ENCODE results near the gene PTPRR. TPM values are rescaled to one million over a fixed set of nuclear protein-coding genes. Genes with fewer than 3 reads are reported as not detected.

PTPRR gene
- polyA plus RNA-seq, 1 of the 3 experiments (the other 2 are of a cell fraction), result 1.4 TPM

DNA sequence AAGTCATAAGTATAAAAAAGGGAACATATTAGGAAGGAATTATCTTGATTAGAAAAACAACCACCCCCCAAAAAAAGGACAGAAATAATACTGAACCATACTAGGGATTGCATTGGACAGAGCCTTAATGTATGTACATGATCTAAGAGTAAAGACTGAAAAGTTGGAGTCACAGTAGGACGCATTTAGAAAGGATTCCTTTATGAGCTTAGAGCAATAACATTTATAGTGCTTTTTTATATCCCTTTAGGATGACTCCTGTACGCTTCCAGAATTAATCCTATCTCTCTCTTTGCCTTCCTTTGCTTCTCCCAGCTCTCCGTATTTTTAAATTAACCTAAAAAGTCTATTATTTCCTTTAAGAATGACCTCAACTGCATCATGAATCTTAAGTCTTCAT lies 75.3 kb downstream of the PTPRR start:
- H3K9me2 ChIP-seq, result no peaks in the 10 kb centered on the region
- 40% methylated on average over 3 of the region's 3 CpGs for WGBS (ENCODE audit: low lambda C conversion rate)
- POLR2A ChIA-PET, result no interaction called here
- no peak overlapping the region for H2AFZ ChIP-seq (ENCODE audit: low read depth)
- no peak for TF ChIP-seq GABPA (IDR thresholded peaks at IDR 0.05; ENCODE audit: low read depth)
- no peak for TF ChIP-seq RFX5 (IDR thresholded peaks at IDR 0.05; ENCODE audit: low read length)
- H3F3A ChIP-seq (replicated peaks; ENCODE audit: insufficient read depth), result no peaks in the 10 kb centered on the region
- H3K79me2 ChIP-seq (ENCODE audit: insufficient read depth), result no peaks in the 10 kb centered on the region
- H3K4me3 ChIP-seq (ENCODE audit: low read depth in 2 of 2, low read length in 1 of 2), result no peak overlapping the region
- CTCF ChIA-PET, result no interaction called here
- H3K36me3 ChIP-seq (replicated peaks in 1 of 2; ENCODE audit: control insufficient read depth in 1 of 2, insufficient read depth in 2 of 2, low read length in 1 of 2), result no peaks in the 10 kb centered on the region
- H3K9me3 ChIP-seq, result no peaks in the 10 kb centered on the region
- no peaks in the 10 kb centered on the region for H3K27me3 ChIP-seq (ENCODE audit: insufficient read depth)
- H3K4me1 ChIP-seq (ENCODE audit: control insufficient read depth in 1 of 2, insufficient read depth in 2 of 2, low read depth in 1 of 2, low read length in 1 of 2), result peaks cover 0 to 3% of the 10 kb centered on the region in 2 experiments; a peak in 3 of 4 replicates
- no peak overlapping the region for H3K4me2 ChIP-seq
- no peak for DNase-seq
- no peaks in the 10 kb centered on the region for H4K20me1 ChIP-seq (ENCODE audit: insufficient read depth)
- no peak overlapping the region for H3K9ac ChIP-seq
- no peak overlapping the region for H3K27ac ChIP-seq (ENCODE audit: low read depth in 2 of 2, low read length in 1 of 2)

- Histone ChIP-seq H3K79me2 (ENCODE audit: insufficient read depth) (no peaks in the 10 kb centered on the region), H3K27me3 (ENCODE audit: insufficient read depth) (no peaks in the 10 kb centered on the region), H4K20me1 (ENCODE audit: insufficient read depth) (no peaks in the 10 kb centered on the region), H3K4me3 (ENCODE audit: low read depth in 2 of 2, low read length in 1 of 2) (no peak overlapping the region), H3F3A (replicated peaks; ENCODE audit: insufficient read depth) (no peaks in the 10 kb centered on the region), H3K36me3 (replicated peaks in 1 of 2; ENCODE audit: control insufficient read depth in 1 of 2, insufficient read depth in 2 of 2, low read length in 1 of 2) (no peaks in the 10 kb centered on the region), H2AFZ (ENCODE audit: low read depth) (no peak overlapping the region), H3K9ac (no peak overlapping the region), H3K4me2 (no peak overlapping the region), H3K27ac (ENCODE audit: low read depth in 2 of 2, low read length in 1 of 2) (no peak overlapping the region), H3K9me3 (no peaks in the 10 kb centered on the region), H3K9me2 (no peaks in the 10 kb centered on the region), H3K4me1 (ENCODE audit: control insufficient read depth in 1 of 2, insufficient read depth in 2 of 2, low read depth in 1 of 2, low read length in 1 of 2) (peaks cover 0 to 3% of the 10 kb centered on the region in 2 experiments; a peak in 2 of 4 replicates)
- CTCF ChIA-PET, result no interaction called here
- no peak for DNase-seq
- POLR2A ChIA-PET, result no interaction called here
- no peak for TF ChIP-seq RFX5 (IDR thresholded peaks at IDR 0.05; ENCODE audit: low read length)
- no peak for TF ChIP-seq GABPA (IDR thresholded peaks at IDR 0.05; ENCODE audit: low read depth)
- WGBS (ENCODE audit: low lambda C conversion rate), result 76% methylated on average over 3 of the region's 3 CpGs
These were observed 77.2 kb downstream of the PTPRR start for GRCh38 chr12:70843363-70843762.

DNA sequence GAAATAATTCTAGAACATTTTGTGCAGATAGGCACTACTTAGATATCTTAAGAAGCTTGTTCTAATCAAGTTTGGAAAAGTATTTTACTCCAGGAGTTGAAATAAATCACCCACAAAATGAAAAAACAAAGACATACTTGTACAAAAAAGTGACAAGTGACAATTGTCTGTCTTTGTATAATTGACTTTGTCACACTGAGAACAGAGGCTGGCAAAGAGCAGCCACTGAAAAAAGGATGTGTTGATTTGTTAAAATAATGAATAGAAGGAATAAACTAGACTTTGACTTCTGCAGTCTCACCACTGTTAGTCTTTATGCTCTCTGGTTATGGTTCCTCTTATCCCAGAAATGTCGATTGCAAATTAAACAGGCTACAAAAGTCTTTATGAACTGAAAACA lies 77.6 kb downstream of the PTPRR start:
- ChIA-PET POLR2A (no interaction called here), CTCF (no interaction called here)
- Histone ChIP-seq H3K27me3 (ENCODE audit: insufficient read depth) (no peaks in the 10 kb centered on the region), H3K9me2 (no peaks in the 10 kb centered on the region), H3K9me3 (no peaks in the 10 kb centered on the region), H3K79me2 (ENCODE audit: insufficient read depth) (no peaks in the 10 kb centered on the region), H2AFZ (ENCODE audit: low read depth) (no peak overlapping the region), H3K4me1 (ENCODE audit: control insufficient read depth in 1 of 2, insufficient read depth in 2 of 2, low read depth in 1 of 2, low read length in 1 of 2) (peaks cover 0 to 3% of the 10 kb centered on the region in 2 experiments; a peak in 2 of 4 replicates), H3K4me3 (ENCODE audit: low read depth in 2 of 2, low read length in 1 of 2) (no peak overlapping the region), H3K4me2 (no peak overlapping the region), H3K9ac (no peak overlapping the region), H3K27ac (ENCODE audit: low read depth in 2 of 2, low read length in 1 of 2) (no peak overlapping the region), H4K20me1 (ENCODE audit: insufficient read depth) (no peaks in the 10 kb centered on the region), H3F3A (replicated peaks; ENCODE audit: insufficient read depth) (no peaks in the 10 kb centered on the region), H3K36me3 (replicated peaks in 1 of 2; ENCODE audit: control insufficient read depth in 1 of 2, insufficient read depth in 2 of 2, low read length in 1 of 2) (no peaks in the 10 kb centered on the region)
- WGBS (ENCODE audit: low lambda C conversion rate), result 58% methylated on average over 1 of the region's 1 CpG
- TF ChIP-seq NRF1 (IDR thresholded peaks at IDR 0.05; ENCODE audit: low read depth, low read length) (no peak), GABPA (IDR thresholded peaks at IDR 0.05; ENCODE audit: low read depth) (no peak), USF2 (IDR thresholded peaks at IDR 0.05; ENCODE audit: borderline replicate concordance, low read depth, low read length) (no peak), SIN3A (IDR thresholded peaks at IDR 0.05; ENCODE audit: borderline replicate concordance, low read depth, low read length) (no peak), RFX5 (IDR thresholded peaks at IDR 0.05; ENCODE audit: low read length) (no peak), RAD21 (IDR thresholded peaks at IDR 0.05; ENCODE audit: low read length) (no peak), EP300 (IDR thresholded peaks at IDR 0.05; ENCODE audit: borderline replicate concordance in 1 of 2, low read depth in 1 of 2, low read length in 1 of 2) (no peak)
- DNase-seq, result no peak
